GM19438 (cell line): ENCODE results near the gene DYNC1H1.

Experiments
- ATAC-seq: cut with Tn5 transposase; IDR thresholded peaks from one replicate; pipeline ENCODE4 v1.9.1; 2021; ENCODE audit warnings: low read depth; ENCODE audit not compliant: unreplicated experiment

The DYNC1H1 gene

DNA sequence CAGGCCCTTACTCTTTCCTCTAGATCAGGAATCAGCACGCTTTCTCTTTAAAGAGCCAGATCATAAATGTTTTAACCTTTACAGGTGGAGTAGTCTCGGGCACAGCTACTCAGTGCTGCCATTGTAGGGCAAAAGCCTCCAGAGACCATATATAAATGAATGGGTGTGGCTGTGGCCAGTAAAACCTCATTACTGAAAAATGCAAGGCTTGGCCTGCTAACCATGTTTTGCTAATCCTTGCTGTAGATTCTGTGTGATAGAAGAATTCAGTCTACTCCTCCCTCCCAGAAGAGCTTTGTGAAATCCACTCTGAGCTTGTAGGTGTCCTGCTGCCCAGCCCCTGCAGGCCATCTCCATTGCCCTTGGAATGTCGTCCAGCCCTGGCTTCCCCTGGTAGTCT lies 64.4 kb downstream of the DYNC1H1 start:
- ATAC-seq = no peak

- ATAC-seq = no peak
Measured at GRCh38 chr14:102029956-102030355, 65.6 kb downstream of the DYNC1H1 start.

DNA sequence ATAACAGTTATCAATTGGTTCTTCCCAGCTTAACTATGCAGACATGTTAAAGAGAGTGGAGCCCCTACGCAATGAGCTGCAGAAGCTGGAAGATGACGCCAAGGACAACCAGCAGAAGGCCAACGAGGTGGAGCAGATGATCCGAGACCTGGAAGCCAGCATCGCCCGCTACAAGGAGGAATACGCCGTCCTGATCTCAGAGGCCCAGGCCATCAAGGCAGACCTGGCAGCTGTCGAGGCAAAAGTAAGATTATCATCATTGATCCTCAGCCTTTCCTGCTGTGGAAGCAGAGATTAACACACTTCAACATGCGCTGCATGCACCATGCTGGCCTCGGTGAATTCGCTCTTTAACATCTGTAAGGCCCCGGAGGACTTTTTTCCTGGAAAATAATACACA lies 68.9 kb downstream of the DYNC1H1 start:
- no peak for ATAC-seq

GRCh38 chr14:102034301-102034700 lies 69.9 kb downstream of the DYNC1H1 start:
- no peak for ATAC-seq

GRCh38 chr14:102035914-102036313 lies 71.5 kb downstream of the DYNC1H1 start:
- ATAC-seq = no peak

DNA sequence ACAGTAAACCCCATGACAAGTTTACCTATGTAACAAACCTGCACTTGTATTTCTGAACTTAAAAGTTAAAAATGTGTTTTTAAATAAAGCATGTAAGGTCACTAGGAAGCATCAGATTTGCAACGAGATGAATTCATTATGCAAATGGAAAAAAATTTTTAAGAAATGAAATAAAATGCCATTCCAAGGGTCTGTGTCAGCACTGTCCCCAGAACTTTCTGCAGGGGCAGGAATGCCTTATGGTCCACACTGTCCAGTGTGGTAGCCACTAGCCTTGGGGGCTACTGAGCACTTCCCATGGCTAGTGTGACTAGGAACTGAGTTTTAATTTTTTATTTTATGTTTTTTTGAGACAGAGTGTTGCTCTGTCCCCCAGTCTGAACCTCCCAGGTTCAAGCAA lies 73.3 kb downstream of the DYNC1H1 start:
- ATAC-seq = no peak

- no peak for ATAC-seq
Measured at GRCh38 chr14:102039157-102039556, 74.8 kb downstream of the DYNC1H1 start.

DNA sequence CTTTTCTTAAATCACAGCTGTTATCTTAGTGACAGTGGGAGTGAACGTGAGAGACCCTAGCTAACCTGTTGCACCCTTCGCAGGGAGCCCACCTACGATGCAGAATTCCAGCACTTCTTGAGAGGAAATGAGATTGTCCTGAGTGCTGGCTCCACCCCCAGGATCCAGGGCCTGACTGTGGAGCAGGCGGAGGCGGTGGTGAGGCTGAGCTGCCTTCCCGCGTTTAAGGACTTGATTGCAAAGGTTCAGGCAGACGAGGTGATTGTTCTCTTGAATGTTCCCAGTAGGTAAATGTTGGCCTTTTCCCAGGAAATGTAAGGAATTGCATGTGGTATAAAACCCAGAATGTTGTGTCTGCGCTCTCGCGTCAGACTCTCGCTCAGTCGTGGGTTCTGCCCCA lies 75.8 kb downstream of the DYNC1H1 start:
- no peak for ATAC-seq

DNA sequence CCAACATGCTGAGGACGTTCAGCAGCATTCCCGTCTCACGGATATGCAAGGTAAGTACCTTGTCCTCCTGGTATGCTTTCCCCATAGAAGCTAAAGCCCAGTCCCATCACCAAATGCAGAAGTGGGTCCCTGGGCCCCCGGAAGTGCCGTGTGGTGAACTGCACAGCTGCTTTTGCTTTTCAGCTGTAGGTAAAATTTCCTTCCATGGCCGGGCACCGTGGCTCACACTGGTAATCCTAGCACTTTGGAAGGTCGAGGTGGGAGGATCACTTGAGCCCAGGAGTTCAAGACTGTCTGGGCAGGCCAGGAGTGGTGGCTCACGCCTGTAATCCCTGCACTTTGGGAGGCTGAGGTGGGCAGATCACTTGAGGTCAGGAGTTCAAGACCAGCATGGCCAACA lies 78.3 kb downstream of the DYNC1H1 start:
- ATAC-seq = no peak

DNA sequence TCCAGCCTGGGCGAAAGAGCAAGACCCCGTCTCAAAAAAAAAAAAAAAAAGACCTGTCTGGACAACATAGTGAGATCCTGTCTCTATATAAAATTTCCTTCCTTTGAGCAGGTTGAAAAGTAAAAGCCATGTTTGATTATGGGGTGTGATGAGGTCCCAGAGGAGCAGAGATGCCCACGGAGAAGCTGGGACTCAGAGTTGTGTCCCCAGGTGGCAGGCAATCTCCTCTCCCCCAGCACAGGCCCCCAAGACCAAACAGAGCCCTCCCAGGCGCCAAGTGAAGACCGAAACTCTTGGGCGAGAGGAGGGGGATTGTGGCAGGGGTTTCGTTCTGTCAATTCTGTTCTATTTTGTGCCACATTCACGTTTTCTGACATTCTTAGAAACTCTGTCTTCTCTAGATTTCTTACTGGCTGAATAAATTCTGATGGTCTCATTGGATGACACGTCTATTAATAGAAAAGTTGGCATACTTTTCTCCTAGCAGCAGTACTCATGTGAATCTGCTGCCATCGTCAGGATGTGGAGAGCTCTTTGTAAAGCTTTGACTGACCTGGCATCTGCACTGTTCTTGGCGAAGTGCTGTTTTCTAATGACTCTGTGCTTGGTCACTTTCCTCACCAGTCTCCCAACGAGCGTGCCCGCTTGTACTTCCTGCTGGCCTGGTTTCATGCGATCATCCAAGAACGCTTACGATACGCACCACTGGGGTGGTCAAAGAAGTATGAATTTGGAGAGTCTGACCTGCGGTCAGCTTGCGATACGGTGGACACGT lies 79.1 kb downstream of the DYNC1H1 start:
- no peak for ATAC-seq

- ATAC-seq = no peak
Measured at GRCh38 chr14:102044566-102044965, 80.2 kb downstream of the DYNC1H1 start.

GRCh38 chr14:102046337-102047278 lies 82.2 kb downstream of the DYNC1H1 start:
- no peak for ATAC-seq

GRCh38 chr14:102047808-102048540 lies 83.6 kb downstream of the DYNC1H1 start:
- ATAC-seq = no peak

GRCh38 chr14:102049258-102050025 lies 85.1 kb downstream of the DYNC1H1 start:
- no peak for ATAC-seq

DNA sequence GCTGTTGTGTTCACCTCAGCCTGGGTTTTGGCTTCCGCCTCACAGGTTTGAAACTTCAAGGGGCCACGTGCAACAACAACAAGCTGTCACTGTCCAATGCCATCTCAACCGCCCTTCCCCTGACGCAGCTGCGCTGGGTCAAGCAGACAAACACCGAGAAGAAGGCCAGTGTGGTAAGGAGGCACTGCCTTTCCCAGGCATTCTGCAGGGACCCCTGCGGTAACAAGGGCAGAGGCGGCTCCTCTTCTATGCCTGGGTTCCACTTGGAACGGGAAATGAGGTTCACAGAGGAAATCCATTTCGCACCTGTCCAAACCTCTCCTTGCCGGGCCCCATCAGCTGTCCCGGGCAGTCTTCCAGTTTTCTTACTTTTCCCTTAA lies 85.6 kb downstream of the DYNC1H1 start:
- no peak for ATAC-seq

- ATAC-seq = no peak
Measured at GRCh38 chr14:102050625-102051024, 86.3 kb downstream of the DYNC1H1 start.

DNA sequence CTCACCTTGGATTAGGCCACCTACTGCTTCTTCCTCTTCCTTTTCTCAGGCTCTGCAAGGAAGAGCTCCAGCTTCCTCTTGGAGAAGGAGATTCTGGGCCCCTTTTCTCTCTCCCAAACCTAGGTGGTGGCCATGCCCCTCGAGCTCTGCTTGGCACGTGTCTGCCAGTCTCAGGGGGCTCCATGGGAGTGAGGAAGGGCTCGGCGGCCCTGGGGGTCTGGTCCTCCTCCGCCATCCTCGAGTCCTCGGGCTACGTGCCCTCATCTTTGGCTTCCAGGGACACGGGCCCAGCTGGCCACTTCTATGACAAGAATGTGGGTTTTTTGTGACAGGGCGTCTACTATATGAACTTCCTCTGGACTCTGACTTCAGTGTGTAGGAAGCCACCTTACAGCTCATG lies 88.1 kb downstream of the DYNC1H1 start:
- no peak for ATAC-seq

DNA sequence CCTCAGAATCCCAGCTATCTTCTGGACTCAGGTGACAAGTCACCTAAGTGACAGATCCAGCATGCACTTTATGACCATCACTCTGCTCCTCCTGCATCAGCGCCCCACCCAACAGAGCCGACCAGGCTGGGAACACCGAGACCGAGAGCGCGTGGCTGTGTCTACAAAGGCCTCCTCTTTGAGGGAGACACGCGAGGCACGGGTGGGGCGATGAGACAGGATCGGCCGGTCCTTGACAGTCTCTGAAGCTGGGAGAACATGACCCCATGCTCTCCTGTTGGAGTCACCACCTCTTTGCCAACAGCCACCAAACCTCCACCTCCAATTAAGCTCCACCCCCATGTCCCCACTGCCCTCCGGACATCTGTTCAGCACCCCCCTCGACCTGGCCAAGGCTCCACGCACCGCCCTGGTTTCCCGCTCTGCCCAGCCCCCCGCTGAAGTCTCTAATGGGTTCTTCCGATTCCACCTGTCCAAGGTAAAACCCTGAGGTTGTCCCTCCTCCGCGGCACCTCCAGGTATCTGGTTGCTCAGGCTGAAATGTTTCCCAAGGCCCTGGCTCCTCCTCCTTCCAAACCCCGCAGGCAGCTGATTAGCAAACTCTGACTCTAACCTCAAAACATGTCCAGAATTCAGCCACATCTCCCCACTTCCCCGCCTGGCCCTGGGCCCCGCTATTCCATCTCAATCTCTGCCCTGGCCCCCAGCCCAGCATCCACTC lies 91.0 kb downstream of the DYNC1H1 start:
- ATAC-seq = no peak

DNA sequence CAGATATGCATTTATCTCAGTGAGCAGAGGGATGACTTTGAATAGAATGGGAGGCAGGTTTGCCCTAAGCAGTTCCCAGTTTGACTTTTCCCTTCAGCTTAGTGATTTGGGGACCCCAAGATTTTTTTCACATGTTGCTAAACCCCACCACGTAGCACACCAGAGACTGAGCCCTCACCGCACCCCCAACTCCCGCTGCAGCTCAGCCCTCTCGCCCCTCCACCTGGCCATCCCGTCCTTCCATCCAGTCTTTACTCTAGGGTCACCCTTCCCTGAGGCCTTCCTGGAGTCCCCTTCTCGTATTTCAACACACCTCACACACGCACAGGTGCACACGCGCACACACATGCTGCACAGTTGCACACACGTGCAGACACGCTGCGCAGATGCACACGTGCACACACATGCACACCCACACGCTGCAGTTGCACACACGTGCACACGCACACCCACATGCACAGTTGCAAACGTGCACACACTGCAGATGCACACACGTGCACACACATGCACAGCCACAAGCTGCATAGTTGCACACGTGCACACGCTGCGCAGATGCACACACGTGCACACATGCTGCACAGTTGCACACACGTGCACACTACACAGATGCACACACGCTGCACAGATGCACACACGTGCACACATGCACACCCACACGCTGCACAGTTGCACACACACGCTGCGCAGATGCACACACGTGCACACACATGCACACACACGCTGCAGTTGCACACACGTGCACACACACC lies 92.5 kb downstream of the DYNC1H1 start:
- no peak for ATAC-seq
